Left kidney (tissue), 2 donors: Measurements from ENCODE around the gene EEF2. TPM values are rescaled to one million over a fixed set of nuclear protein-coding genes. Genes with fewer than 3 reads are reported as not detected.

Experiments
- DNase-seq: peaks from one replicate; pipeline ENCODE4 v3.0.0-alpha.2; 2013
- polyA plus RNA-seq: library from polyadenylated mRNA; unstranded; fragments of 120-200 nt; gene quantifications from one replicate; pipeline ENCODE4 v1.2.1, GENCODE V29; 2013; ENCODE audit not compliant: insufficient read length

The EEF2 gene
- polyA plus RNA-seq, 1 donor: 1,435 TPM

DNA sequence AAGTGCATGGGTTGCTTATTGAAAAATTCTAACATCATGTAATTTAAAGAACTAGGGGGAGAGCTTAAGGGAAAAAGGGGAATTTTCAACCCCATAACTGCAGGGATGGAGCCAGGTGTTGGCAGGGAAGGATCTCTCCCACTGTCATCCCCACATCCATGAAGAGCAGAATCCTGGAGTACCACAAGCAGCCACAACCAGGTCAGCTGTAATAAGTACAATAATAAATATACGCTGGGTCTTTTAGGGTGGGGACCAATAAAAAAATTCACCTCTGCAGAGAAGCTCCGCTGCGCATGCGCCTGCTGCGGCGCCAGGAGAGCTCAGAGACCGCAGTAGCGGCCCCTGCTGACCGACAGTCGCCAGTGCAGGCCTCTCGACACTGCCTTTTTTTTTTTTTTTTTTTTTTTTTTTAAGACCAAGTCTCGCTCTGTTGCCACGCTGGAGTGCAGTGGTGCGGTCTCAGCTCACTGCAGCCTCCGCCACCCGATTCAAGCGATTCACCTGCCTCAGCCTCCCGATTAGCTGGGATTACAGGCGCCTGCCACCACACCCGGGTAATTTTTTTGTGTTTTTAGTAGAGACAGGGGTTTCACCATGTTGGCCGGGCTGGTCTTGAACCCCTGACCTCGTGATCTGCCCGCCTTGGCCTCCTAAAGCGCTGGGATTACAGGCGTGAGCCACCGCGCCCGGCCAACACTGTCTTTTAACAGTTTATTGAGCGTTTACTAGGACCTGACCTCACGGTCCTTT is 2.5 kb upstream of the EEF2 start:
- peak; percentile 79 for DNase-seq

- peak; percentile 78 for DNase-seq
Measured at GRCh38 chr19:3986260-3987041, 1.2 kb upstream of the EEF2 start.

GRCh38 chr19:3985643-3986259 is 488 bp upstream of the EEF2 start:
- no peak for DNase-seq

DNA sequence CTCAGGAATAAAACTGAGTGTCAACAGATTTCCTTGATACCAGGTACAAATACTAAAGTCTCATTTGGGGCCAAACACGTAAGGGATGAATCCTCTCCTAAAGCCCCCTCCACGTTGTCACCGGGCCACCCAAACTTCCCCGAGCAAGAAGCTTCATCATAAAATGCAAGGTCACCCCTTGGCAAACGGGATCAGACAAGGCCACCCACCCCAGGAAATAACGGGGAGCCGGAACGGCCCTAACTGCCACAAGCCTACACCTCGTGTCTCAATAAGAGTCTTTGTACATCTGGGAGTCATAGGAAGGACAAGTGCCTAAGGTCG is 717 bp downstream of the EEF2 start:
- DNase-seq: no peak

DNA sequence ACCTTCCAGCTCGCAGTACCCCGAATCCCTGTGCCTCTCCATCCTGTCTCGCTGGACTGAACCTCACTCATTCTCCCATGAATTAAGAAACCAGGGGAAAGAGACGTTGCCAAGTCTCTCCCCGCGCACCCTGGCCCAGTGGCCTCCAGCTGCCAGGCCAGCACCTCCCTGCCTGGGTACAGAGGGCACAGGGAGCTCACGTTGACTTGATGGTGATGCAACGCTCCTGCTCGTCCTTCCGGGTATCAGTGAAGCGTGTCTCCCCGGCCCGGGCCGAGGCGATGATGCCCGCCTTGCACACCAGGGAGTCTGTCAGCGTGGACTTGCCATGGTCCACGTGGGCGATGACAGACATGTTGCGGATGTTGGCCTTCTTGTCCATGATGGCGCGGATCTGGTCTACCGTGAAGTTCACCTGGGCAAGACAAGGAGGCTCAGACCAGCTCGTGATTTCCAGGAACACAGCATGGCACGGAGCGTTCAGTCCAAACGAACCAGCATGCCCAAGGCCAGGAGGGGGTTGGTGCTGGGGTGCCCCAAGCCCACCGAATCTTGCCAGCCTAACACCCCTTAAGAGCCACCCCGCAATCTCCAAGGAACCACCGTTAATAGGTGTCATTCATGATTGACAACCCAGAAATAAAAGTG is 1.2 kb downstream of the EEF2 start:
- DNase-seq: no peak

GRCh38 chr19:3983542-3983914 is 1.7 kb downstream of the EEF2 start:
- DNase-seq: no peak

DNA sequence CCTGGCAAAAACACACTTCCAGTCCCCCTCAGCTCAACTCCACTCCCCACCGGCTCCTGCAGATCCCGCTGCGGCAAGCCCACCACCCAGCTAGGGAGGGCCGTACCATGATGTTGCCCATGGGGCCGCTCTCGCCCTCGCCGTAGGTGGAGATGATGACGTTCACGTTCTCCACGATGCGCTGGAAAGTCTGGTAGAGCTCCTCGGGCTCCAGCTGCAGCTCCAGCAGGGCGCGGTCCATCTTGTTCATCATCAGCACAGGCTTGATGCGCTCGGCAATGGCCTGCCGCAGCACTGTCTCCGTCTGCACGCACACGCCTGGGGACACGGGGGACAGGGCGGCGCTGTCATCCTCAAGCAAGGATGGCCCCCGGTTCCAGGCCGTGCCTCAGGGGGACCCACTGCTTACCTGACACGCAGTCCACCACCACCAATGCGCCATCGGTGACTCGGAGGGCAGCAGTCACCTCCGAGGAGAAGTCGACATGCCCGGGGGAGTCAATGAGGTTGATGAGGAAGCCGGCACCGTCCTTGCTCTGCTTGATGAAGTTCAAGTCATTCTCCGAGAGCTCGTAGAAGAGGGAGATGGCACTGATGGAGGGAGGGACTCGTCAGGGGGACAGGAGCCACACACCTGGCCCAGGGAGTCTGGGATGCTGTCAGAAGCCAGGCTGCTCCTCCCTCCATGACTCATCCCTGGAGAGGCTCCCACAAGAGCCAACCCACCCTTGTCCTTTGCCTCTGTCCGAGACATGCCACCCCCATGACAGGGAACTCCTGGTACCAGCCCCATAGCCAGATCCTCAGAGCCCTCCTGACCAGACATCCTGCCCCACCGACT is 2.3 kb downstream of the EEF2 start:
- DNase-seq: no peak

DNA sequence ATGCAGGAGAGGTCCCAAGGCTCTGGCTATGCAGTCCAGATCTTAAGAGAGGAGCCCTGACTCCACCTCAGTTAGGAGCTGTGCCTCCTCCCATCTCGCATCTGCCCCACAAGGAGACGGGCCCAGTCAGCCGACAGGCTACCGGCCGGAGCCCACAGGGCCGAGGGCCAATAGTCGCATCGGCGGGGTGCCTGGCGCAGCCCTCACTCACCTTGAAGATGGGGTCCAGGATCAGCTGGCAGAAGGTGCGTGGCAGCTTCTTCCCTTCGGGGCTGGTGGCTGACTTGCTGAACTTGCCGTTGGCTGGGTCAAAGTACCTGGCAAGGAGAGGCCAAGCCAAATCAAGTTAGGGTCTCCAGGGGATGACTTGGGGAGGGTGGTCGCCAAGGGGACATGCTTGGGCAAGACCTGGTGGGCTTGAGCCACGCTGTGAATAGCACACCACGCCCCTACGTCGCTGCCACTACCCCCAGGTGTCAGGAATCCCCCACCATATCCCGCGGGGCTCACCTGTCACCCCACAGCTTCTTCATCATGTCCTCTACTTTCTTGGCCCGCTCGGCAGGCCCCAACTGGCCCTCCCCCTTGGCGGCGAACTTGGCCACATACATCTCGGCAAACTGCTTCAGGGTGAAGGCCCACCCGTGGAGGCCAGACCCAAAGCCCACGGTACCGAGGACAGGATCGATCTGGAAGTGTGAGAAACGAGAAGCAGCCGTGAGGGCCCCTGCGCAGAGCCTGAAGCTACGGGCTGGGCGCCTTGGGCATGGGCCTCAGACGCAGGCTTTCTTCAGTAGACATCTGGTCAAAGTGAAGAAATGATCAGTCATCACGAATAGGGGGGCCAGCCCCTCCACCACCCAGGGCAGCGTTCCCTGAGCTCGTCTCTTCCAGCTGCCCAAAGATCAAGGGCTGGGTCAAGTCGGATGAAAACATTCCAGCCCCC is 3.3 kb downstream of the EEF2 start:
- no peak for DNase-seq

DNA sequence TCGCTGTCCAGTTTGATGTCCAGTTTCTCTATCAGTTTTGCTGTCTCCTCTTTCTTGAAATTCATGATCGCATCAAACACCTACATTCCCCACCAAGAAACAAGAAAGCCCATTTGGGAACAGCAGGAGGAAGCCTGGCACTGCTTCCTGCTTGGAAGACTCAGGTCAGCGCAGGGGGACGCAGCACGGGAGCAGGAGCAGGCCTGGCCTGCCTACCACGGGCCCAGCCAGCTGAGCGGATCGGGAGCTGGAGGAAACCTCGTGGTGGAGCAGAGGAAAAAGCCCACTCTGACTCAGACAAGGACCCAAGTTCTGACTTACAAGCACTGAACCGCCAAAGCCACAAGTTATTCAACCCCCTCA is 3.9 kb downstream of the EEF2 start:
- no peak for DNase-seq

DNA sequence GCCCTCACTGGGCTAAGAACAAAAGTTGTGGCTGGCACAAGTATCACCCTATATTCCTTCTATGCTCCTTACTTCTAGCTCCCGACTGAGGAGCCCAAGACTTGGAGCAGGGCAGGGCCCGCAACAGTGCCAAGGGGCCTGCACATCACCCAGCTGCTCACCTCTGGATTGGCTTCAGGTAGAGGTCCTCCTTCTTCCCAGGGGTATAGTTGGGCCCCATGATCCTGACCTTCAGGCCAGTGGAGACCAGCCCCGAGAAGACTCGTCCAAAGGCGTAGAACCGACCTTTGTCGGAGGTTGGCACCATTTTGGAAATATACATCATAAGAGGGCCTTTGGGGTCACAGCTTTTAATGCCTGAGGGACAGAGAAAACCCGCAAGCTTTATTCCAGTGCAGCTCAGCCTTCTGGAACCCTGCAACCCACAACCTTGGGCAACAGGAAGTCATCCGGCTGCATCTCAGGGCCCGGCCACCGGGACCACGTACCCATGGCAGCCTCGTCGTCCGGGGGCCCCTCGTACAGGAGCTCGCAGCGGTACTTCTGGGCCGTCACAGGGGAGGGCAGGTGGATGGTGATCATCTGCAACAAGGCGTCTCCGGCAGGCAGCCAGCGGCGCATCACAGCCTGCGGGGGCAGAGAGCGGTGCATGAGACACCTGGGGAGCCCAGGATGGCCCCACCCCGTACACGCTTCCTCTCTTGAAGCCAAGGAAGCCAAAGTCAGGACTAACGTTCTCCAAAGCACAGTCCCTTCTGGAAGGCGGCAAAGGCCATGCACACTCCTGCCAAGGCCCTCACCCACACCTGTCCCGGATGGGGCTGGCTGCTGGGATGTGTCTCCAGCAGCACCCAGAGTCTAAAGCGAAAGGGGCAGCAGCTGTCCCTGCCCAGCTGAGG is 4.7 kb downstream of the EEF2 start:
- no peak for DNase-seq

DNA sequence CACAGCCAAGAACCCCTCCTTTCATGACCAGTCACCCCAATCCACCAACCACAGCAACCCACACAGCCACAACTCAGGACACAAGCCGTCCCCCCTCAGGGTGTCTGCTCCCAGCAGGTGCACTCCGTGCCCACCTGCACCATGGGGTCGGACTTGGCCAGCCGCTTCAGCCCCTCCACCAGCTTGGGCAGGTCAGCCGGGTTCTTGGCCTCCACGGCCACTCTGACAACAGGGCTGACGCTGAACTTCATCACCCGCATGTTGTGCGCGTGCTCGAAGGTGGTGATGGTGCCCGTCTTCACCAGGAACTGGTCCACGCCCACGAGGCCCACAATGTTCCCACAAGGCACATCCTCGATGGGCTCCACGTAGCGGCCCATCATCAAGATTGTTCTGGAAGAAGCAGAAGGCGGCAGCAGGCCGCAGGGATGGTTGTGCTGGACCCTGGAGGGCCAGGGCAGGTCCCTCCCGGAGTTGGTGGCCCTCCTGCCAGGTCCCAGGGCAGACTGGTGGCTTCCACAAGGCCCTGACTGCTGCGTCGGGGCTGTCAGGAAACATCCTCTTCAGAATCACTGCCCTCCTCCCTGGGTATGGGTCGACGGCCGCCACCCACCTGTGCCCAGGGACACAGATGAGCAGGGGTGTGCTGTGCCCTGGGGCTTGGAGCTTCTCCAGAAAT is 5.5 kb downstream of the EEF2 start:
- no peak for DNase-seq

DNA sequence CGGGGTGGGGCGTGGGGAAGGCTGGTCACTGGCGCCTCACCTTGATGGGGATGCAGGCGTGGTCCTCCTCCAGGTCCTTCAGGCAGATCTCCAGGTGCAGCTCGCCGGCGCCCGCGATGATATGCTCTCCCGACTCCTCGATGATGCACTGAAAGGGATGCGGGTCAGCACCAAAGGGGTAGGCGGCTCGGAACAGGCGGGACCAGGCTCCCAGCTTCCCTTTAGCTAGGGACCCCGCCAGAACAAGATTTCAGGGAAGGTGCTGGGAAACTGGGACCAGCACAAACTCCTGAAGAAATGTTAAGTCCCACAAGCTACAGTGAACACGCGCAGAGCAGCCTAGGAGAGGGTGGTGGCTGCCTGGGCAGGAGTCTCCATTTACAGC is 6.0 kb downstream of the EEF2 start:
- DNase-seq: no peak

GRCh38 chr19:3978145-3978544 is 7.1 kb downstream of the EEF2 start:
- DNase-seq: no peak

DNA sequence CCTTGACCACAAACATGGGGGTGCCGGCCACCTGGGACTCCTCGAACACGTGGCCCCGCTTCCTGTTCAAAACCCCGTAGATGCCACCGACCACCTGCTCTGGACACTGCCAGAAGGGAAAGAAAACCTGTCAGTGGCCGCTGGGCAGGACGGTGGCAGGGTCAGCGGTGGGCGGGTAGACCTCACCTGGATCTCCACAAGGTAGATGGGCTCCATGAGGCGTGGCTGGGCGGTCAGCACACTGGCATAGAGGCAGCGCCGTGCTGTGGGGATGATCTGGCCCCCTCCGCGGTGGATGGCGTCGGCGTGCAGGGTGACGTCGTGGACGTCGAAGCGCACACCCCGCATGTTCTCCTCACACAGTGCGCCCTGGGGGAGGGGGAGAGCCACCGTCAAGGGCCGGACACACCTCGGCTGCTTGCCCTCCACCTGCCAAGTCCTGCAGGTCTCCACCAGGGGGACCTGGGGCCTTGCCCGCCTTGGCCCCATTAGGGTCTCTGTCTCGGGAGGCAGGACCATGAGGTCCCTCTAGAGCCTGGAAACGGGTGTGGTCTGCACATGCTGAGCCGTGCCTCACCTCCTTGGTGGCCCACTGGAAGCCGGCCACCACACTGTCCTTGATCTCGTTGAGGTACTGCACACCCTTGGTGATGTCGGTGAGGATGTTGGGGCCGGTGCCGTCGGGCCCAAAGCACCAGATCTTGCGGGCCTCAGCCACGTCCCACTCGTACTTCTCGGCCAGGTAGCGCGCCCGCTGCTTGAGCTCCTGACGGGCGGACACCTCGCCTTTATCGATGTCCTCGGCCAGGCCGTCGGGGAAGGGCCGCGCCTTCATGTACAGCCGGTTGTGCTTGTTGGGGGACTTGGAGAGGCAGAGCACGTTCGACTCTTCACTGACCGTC is 7.8 kb downstream of the EEF2 start:
- no peak for DNase-seq

GRCh38 chr19:3976495-3977241 is 8.6 kb downstream of the EEF2 start:
- DNase-seq: no peak

- DNase-seq: no peak
Measured at GRCh38 chr19:3975637-3976087, 9.6 kb downstream of the EEF2 start.

DNA sequence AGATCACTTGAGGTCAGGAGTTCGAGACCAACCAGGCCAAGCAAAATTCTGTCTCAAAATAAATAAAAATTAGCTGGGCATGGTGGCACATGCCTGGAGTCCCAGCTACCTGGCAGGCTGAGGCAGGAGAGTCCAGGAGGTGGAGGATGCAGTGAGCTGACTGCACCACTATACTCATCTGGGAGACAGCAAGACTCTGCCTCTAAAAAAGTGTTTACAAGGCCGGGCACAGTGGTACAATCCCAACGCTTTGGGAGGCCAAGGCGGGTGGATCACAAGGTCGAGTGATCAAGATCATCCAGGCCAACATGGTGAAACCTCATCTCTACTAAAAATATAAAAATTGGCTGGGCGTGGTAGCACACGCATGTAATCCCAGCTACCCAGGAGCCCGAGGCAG is 10.1 kb downstream of the EEF2 start:
- DNase-seq: no peak
